HuH-7.5 (cell line): ENCODE data around the gene TEX101.
"Not testable (repeated sequence)": the region's sequence is repeated elsewhere in the genome, so short reads cannot be mapped to it uniquely, and the experiment has no call there.

Source experiments
- DNase-seq: peaks from one replicate; pipeline ENCODE4 v3.0.0; 2011; ENCODE audit warnings: low spot score

Gene TEX101

DNA sequence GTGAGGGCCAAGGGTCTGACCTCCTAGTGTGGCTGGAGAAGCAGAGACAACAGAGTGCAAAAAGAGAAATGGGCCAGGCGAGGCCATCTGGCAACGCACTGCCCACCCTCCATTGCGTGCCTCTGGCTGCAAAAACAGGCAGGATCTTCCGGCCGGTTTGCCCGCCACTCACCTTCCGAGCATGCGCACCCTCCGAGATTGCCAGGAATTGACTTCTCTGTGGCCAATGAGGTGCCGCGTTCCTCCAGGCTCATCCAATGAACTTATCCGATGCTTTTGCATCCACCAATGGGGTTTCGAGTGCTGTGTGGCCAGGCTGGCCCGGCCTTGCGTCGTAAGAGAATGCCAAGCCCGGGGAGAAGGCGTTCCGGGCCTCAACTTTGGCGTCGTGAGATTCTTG is at the start of gene TEX101:
Gene TEX101, plus strand, starts transcription at position 337 of the 400 bp plus-strand sequence. CDS start 1,030 bp downstream, outside the sequence.
- DNase-seq, result no peak

GRCh38 chr19:43365677-43366076 is 49.0 kb upstream of the TEX101 start:
- DNase-seq, result not testable (repeated sequence)

- no peak for DNase-seq
Observed at GRCh38 chr19:43367822-43368221, 46.9 kb upstream of the TEX101 start.

DNA sequence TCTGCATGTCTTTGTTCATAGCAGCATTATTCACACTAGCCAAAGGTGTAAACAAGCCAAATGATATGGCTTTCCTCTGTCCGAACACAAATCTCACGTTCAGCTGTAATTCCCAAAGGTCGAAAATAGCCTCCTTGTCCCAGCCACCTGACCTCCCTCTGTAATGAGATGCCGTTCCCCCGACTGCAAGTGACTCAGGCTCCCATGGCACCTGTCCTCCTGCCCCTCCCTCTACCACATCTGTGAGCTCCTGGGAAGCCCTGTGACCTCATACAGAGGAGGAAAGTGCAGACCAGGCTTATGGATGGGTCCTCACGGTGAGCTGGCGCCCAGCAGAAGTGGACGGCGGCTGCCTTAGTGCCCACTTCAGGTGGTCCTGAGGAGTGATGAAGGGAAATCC is 45.8 kb upstream of the TEX101 start:
- DNase-seq, result not testable (repeated sequence)

DNA sequence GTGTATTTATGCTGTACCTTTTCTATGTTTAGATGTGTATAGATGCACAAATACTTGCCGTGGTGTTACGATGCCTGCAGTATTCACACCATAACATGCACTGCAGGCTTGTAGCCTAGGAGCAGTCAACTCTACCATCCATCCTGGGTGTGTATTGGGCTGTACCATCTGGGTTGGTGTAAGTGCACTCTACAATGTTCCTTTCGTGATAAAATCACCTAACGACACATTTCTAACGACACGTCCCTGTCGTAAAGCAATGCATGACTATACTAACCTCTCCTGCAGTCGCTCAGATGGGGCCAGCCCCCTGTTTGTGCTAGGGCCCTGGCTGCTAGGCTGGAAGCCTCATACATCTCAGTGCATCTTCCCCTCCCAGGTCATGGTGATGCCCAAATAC is 42.8 kb upstream of the TEX101 start:
- DNase-seq, result no peak

DNA sequence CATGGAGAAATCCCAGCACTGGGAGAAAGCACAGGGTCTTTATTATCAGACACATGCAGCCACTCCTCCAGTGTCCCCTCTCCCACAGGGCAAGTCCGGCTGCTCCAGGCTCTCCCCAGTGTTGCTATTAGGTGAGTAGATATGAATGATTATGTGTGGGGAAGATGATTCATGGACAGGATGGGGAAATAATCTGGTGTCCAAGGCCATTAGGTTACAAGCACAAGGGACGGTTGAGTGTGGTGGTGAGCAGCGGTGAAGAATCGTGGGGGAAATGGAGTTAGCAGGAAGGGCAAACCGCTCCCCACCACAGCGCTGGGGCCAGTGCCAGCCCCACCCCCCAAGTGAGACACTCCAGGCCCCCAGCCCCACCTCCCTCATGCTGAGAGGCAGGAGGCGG is 42.2 kb upstream of the TEX101 start:
- DNase-seq, result no peak

- not testable (repeated sequence) for DNase-seq
Observed at GRCh38 chr19:43377624-43378023, 37.1 kb upstream of the TEX101 start.

DNA sequence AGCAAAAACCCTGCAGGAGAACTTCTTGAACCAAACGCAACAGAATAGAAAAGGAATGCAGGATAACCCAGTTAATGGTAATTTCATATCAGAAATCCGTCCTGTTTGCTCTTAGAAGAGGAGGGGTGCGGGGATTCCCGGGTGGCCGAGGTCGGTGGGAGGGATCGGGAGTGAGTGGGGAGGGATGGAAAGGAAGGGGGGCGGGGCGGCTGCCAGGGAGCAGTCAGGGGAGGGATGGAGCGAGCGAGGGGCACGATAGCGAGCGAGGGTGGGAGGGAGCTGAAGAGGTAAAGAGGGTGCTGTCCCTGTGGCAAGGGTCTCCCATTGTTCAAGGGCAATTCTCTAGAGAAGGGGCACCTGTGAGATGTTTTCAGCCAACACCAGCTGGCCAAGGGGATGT is 34.7 kb upstream of the TEX101 start:
- no peak for DNase-seq

DNA sequence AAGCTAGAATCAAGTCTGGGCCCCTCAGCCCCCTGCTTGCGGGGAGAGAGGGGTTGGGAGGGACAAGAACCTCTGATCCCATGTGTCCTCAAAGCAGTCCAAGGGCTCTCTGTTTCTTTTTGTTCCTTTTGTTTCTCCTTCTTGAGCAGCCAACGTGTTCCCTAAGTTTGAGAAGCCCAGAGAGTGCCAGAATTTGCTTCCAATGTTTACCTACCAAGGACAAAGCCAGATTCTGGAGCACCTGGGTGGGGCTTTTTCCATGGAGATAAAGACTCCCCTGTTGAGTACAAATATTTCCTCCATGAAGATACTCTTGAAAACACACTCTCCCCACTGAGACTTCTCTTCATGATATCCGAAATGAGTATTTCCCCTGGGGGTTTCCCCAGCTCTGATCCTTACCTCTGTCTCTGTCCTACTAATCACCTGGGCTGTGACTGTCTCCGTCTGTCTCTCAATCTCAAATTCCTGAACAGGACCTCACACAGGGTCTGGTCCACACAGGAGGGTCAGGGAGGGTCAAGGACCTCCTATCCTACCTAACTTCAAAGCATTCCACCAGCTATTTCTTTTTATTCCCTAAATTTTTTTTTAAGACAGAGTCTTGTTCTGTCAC is 33.8 kb upstream of the TEX101 start:
- DNase-seq, result no peak

DNA sequence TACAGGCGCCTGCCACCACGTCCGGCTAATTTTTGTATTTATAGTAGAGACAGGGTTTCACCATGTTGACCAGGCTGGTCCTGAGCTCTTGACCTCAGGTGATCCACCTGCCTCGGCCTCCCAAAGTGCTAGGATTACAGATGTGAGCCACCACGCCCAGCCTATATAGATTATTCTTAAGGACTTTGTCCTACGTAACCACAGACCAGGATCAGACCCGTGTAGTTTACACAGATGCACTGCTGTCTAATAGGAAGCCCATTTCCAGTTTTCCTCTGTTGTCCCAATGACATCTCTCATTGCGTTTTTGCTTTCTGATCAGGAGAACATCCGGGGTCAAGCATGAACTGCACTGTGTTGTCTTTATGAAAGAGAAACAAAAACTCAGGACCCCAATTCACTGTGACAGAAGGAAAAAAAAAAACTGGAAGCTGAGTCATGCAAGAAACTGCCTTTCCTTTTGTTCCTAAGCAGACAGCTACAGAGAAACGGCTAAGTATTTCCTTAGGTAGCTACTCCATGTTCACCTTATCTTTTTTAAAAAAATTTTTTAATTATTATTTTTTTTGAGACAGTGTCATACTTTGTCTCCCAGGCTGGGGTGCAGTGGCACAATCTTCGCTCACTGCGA is 32.0 kb upstream of the TEX101 start:
- DNase-seq, result not testable (repeated sequence)

DNA sequence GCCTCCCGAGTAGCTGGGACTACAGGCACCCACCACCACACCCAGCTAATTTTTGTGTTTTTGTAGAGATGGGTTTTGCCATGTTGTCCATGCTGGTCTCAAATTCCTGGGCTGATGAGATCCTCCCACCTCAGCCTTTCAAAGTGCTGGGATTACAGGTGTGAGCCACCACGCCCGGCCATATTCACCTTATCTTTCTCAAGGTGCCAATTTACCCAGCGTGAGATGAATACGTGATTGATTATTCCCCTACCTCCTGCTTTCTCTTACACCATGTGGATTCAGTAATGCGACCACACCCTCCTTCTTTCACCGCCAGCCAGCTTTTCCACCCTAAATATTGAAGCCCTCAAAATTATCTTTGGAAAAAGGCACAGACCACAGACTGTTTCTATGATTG is 31.4 kb upstream of the TEX101 start:
- DNase-seq, result not testable (repeated sequence)

GRCh38 chr19:43383759-43384158 is 30.9 kb upstream of the TEX101 start:
- not testable (repeated sequence) for DNase-seq

- DNase-seq, result not testable (repeated sequence)
Observed at GRCh38 chr19:43390903-43391551, 23.7 kb upstream of the TEX101 start.

DNA sequence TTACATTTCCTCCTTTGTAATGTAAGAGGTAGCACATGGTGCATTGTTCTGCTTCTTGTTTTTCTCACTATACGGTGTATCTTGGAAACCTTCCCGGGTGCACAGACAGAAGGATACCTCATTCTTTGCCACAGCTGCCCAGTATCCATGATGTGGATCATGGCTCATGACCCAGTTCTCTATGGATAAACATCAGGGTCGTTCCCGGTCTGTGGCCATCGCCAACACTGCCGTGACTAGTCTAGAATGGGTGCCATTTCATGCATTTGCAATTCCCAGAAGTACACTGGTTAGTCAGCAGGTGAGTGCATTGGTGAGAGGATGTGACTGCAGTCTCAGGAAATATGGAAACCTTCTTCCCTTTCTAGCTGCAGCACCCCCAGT is 23.1 kb upstream of the TEX101 start:
- DNase-seq, result not testable (repeated sequence)

DNA sequence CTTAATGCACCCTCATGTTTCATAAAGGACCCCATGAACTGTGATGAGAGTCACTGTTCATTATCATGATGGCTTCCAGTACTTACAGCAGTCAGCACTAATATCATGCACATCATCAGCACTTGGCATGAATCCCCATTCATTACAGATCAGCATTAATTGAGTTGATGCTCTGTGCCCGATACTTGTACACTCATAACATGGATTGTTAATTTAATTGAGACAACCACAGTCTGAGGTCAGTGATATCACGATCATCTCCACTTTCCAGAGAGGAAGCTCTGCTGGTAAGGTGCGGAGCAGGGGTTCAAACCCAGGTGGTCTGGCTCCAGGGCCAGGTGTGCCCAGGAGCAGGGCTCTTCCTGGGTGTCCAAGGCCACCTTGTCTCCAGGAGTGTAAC is 21.2 kb upstream of the TEX101 start:
- DNase-seq, result not testable (repeated sequence)

DNA sequence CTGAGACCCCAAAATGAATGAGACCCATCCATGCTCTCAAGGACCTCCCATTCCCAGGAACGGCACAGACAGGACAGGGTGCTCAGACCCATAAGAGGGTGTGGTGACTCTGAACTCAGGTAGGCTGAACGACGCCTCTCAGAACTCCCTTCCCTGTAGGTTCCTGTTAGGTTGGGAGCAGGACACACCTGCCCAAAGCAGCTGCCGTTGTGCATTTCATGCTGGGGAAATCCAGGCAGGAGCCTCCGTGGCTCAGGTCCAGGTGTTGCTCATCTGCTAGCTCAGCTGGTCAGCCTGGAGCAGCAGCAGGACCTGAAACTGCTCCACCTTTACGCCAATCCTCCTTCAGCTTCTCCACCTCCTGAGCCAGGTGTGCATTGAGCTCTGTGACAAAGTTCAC is 19.1 kb upstream of the TEX101 start:
- DNase-seq, result no peak

DNA sequence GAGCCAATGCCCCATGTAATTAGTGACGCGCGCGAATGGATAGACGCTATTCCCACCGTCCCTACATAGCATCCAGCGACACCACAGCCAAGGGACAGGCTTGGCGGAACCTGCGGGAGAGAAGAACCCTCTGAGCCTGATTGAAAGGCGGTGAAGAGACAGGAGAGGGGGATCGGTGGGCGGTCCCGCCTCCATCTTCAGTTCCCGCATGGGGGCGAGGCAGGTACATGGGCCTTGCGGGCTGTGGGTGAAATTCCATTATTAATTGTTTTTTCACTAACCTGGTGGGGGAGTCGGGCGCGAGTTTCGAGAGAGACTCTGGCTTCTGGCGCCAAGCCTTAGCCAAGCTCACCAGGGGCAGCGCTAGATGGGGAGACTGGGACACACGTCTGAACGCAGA is 8.4 kb upstream of the TEX101 start:
- DNase-seq, result no peak

- no peak for DNase-seq
Observed at GRCh38 chr19:43407416-43408005, 7.2 kb upstream of the TEX101 start.

DNA sequence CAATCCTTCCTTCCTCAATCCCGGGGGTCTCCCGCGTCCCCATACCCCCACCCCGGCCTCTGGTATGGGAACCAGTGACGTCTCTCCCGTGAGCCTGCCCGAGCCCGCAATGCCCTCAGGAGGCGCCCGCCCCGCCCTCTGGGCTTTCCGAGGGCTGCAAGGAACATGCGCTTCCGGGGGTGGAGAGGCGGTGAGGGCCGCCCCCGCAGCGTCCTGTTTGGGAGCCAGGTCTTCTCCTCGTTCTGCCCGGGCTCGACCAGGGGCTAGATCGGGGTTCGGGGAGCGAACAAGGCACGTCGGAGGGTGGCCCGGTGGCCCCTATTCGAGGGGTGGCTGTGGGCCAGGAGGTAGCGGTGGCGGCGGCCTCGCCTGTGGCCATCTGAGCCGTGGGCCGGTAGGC is 6.6 kb upstream of the TEX101 start:
- DNase-seq, result no peak

GRCh38 chr19:43409415-43409814 is 5.3 kb upstream of the TEX101 start:
- no peak for DNase-seq

GRCh38 chr19:43412441-43412840 is 2.2 kb upstream of the TEX101 start:
- no peak for DNase-seq

GRCh38 chr19:43416951-43417623 is 2.4 kb downstream of the TEX101 start:
- no peak for DNase-seq

DNA sequence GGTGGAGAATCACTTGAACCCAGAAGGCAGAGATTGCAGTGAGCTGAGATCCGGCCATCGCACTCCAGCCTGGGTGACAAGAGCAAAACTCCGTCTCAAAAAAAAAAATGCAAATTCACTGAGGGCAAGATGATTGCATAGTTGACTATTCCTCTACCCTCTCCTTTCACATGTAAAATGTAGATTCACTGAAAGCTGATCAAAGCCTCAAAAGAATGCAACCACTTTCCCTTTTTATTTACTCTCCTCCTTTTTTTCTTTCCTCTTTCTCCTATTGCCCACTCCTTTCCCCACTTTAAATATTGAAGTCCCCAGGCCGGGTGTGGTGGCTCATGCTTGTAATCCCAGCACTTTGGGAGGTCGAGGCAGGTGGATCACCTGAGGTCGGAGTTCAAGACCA is 6.3 kb downstream of the TEX101 start:
- DNase-seq, result no peak
